SU-DHL-6 (cell line): Measurements from ENCODE around the gene RPTOR.

Experiments used
- EZH2phosphoT487 ChIP-seq: fragments of 200-600 bp; sonication (generic), shearing (Covaris generic); conservative IDR thresholded peaks from 2 replicates; pipeline ENCODE4 v1.6.1; 2018; ENCODE audit warnings: mild to moderate bottlenecking, antibody characterized with exemption, low read length, moderate library complexity, mixed read lengths
- TF ChIP-seq, protein P1 (sequence below): fragments of 200-600 bp; sonication (generic); IDR thresholded peaks from one replicate; pipeline ENCODE4 v1.5.1; 2017; ENCODE audit warnings: antibody characterized with exemption, mild to moderate bottlenecking, low read length, moderate library complexity; ENCODE audit not compliant: insufficient read depth, poor library complexity, severe bottlenecking

DNA sequence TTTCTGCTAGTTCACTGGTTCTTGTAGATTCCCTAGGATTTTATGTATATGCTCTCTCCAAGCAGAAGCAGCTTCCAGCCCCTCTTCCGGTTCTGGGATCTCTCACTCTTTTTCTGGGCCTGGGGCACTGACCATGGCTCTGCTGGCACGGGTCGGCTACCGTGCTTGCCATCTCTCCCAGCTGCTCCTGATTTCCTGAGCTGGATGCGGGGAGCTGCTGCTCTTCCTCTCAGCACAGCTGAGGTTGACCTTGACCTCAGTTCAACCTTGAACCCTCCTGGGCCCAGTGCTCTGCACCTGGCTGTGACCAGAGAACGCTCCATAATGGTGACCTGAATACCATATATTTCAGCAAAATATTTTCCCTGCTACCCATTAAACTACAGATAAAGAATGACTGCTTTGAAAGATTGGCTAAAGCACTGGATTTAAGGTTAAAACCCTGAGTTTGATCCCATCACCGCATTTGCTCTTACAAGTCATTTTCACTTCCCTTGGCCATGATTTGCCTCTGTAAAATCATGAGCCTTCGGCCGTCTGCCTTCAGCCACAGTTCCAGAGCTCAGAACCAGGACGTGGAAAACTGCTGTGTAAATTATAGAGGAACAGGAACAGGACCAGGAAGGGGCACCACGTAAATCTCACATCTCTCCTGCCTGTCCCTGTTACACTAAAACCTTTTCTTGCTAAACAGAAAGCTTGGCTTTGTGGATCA is 316.2 kb downstream of the RPTOR start:
- TF ChIP-seq, protein P1, sequence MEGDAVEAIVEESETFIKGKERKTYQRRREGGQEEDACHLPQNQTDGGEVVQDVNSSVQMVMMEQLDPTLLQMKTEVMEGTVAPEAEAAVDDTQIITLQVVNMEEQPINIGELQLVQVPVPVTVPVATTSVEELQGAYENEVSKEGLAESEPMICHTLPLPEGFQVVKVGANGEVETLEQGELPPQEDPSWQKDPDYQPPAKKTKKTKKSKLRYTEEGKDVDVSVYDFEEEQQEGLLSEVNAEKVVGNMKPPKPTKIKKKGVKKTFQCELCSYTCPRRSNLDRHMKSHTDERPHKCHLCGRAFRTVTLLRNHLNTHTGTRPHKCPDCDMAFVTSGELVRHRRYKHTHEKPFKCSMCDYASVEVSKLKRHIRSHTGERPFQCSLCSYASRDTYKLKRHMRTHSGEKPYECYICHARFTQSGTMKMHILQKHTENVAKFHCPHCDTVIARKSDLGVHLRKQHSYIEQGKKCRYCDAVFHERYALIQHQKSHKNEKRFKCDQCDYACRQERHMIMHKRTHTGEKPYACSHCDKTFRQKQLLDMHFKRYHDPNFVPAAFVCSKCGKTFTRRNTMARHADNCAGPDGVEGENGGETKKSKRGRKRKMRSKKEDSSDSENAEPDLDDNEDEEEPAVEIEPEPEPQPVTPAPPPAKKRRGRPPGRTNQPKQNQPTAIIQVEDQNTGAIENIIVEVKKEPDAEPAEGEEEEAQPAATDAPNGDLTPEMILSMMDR, result no peak
- TF ChIP-seq EZH2phosphoT487, result no peak
